Esophagus muscularis mucosa (tissue), 4 donors: ENCODE data around the gene PCCB. TPM values are rescaled to one million over a fixed set of nuclear protein-coding genes. Genes with fewer than 3 reads are reported as not detected.

ENCODE experiments used
- DNase-seq: peaks from one replicate; pipeline ENCODE4 v3.0.0-alpha.2; 2017; ENCODE audit errors: extremely low spot score
- H3K27ac ChIP-seq, 4 donors: fragments of 200-600 bp; sonication (generic); replicated peaks in 1 of 4; 1 replicate in 3 of 4; 2 replicates in 1 of 4; pipeline ENCODE4 v1.5.1; 2016 to 2019; ENCODE audit warnings: mild to moderate bottlenecking in 1 of 4
- H3K27me3 ChIP-seq, 4 donors: fragments of 200-600 bp; sonication (generic); one replicate each; pipeline versions ENCODE4 v1.5.1 to v1.6.0; 2016 to 2019
- H3K36me3 ChIP-seq, 4 donors: fragments of 200-600 bp; sonication (generic); one replicate each; pipeline ENCODE4 v1.5.1; 2016 to 2019
- H3K4me1 ChIP-seq, 4 donors: fragments of 200-600 bp; sonication (generic); one replicate each; pipeline ENCODE4 v1.5.1; 2016 to 2019
- H3K4me3 ChIP-seq, 4 donors: fragments of 200-600 bp; sonication (generic); 1 replicate in 2 of 4; 2 replicates in 2 of 4; pipeline ENCODE4 v1.5.1; 2016 to 2019; ENCODE audit warnings: mild to moderate bottlenecking in 4 of 4, moderate library complexity in 1 of 4
- H3K9me3 ChIP-seq, 4 donors: fragments of 200-600 bp; sonication (generic); 1 replicate in 3 of 4; 2 replicates in 1 of 4; pipeline ENCODE4 v1.5.1; 2016 to 2019
- EP300 ChIP-seq: sonication (generic); formaldehyde crosslinking; IDR thresholded peaks from one replicate; pipeline ENCODE4 v1.6.1; 2017; ENCODE audit warnings: antibody characterized with exemption
- POLR2A ChIP-seq: fragments of 450-650 bp; IDR thresholded peaks from one replicate; pipeline ENCODE4 v1.6.1; 2017; ENCODE audit warnings: antibody characterized with exemption, moderate library complexity, mild to moderate bottlenecking, low read depth
- POLR2AphosphoS5 ChIP-seq, 2 donors: sonication (generic); formaldehyde crosslinking; IDR thresholded peaks; one replicate each; pipeline ENCODE4 v1.6.1; 2017; ENCODE audit warnings: antibody characterized with exemption in 2 of 2
- WGBS: methylation state at CpG from one replicate; pipeline ENCODE4 v1.1.5; 2018; 5-methylcytosine and 5-hydroxymethylcytosine counted together
- intact Hi-C: fragments of 100-400 bp; cut with DNase I; formaldehyde crosslinking; loops from one replicate; pipeline ENCODE4 v1.15.1; 2023
- total RNA-seq, 4 donors: library from RNA; depleted of rRNA; stranded (reverse); fragments of >200 nt; gene quantifications; one replicate each; pipeline versions ENCODE4 v1.1.0 to v1.2.1, GENCODE V29; 2016
- TF ChIP-seq, protein P1 (sequence below), 3 experiments: fragments of 200-600 bp in 2 of 3; fragments of 450-650 bp in 1 of 3; sonication (generic) in 2 of 3; IDR thresholded peaks; one replicate each; pipeline ENCODE4 v1.5.1; 2017 to 2019; ENCODE audit warnings: antibody characterized with exemption in 3 of 3, mild to moderate bottlenecking in 2 of 3, moderate library complexity in 1 of 3

PCCB gene
- total RNA-seq, 4 donors from 2014 or later: 25.8 to 35.6 (median 31.4) TPM

GRCh38 chr3:136247855-136248590, 2.1 kb upstream of the PCCB start:
- no peak for TF ChIP-seq POLR2AphosphoS5 (IDR thresholded peaks at IDR 0.05)
- 93% methylated on average over 4 of the region's 4 CpGs for WGBS
- no peaks in the 10 kb centered on the region for H3K27me3 ChIP-seq
- no peaks in the 10 kb centered on the region for H3K9me3 ChIP-seq
- peaks cover 20 to 22% (median 21%) of the 10 kb centered on the region in 4 donors for H3K4me1 ChIP-seq
- H3K36me3 ChIP-seq: no peaks in the 10 kb centered on the region
- intact Hi-C loops: no loop called here
- H3K27ac ChIP-seq: no peak overlapping the region
- DNase-seq: no peak
- H3K4me3 ChIP-seq: no peak overlapping the region

GRCh38 chr3:136249091-136249490, 1.0 kb upstream of the PCCB start:
- Histone ChIP-seq H3K27me3 (no peaks in the 10 kb centered on the region), H3K27ac (no peak overlapping the region), H3K9me3 (no peaks in the 10 kb centered on the region), H3K4me1 (peaks cover 20 to 22% (median 21%) of the 10 kb centered on the region in 4 donors), H3K4me3 (no peak overlapping the region), H3K36me3 (no peaks in the 10 kb centered on the region)
- whole genome bisulfite sequencing: 98% methylated on average over 3 of the region's 3 CpGs
- TF ChIP-seq EP300 (no peak), POLR2AphosphoS5 (IDR thresholded peaks at IDR 0.05) (no peak)
- DNase-seq: no peak
- intact Hi-C loops: no loop called here

GRCh38 chr3:136249593-136249992, 547 bp upstream of the PCCB start:
- H3K36me3 ChIP-seq: no peaks in the 10 kb centered on the region
- H3K27ac ChIP-seq: peak overlapping the region; percentile 87 to 94 (median 92)
- intact Hi-C loops: no loop called here
- DNase-seq: no peak
- H3K4me3 ChIP-seq: peak overlapping the region; percentile 65 to 87 (median 73)
- H3K27me3 ChIP-seq: no peaks in the 10 kb centered on the region
- no peak for TF ChIP-seq POLR2A
- TF ChIP-seq, protein P1, sequence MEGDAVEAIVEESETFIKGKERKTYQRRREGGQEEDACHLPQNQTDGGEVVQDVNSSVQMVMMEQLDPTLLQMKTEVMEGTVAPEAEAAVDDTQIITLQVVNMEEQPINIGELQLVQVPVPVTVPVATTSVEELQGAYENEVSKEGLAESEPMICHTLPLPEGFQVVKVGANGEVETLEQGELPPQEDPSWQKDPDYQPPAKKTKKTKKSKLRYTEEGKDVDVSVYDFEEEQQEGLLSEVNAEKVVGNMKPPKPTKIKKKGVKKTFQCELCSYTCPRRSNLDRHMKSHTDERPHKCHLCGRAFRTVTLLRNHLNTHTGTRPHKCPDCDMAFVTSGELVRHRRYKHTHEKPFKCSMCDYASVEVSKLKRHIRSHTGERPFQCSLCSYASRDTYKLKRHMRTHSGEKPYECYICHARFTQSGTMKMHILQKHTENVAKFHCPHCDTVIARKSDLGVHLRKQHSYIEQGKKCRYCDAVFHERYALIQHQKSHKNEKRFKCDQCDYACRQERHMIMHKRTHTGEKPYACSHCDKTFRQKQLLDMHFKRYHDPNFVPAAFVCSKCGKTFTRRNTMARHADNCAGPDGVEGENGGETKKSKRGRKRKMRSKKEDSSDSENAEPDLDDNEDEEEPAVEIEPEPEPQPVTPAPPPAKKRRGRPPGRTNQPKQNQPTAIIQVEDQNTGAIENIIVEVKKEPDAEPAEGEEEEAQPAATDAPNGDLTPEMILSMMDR (IDR thresholded peaks at IDR 0.05): no peak
- TF ChIP-seq EP300: no peak
- no peak for TF ChIP-seq POLR2AphosphoS5 (IDR thresholded peaks at IDR 0.05)
- H3K9me3 ChIP-seq: no peaks in the 10 kb centered on the region
- WGBS: 85% methylated on average over 6 of the region's 6 CpGs
- peaks cover 20 to 22% (median 21%) of the 10 kb centered on the region in 4 donors for H3K4me1 ChIP-seq

DNA sequence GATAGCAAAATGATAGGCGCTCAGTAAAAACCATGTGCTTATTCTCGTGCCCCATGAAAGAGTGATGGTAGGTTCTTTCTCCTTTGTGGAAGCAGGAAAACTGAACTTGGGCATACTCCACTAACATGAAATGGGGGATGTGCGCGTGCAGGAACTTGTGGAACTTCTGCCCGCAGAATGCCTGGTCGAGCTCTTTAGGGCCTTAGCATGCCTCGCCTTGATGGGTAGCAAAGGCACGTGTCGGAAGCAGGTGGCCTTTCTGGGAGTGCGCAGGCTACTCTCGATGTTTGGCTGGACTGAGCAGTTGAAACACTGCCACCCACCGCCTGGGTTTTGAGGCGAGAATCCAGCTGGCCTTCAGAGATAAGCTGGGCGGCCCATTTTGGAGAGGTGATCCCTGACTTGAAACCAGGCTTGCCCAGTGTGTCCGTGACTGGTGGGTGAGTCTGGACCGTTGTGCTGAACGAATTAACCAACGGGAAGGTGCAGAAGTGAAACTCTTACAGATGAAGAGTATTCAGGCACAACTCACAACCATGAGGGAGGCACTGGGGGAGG, 842 bp downstream of the PCCB start:
- Histone ChIP-seq H3K4me1 (peaks cover 20 to 22% (median 21%) of the 10 kb centered on the region in 4 donors), H3K9me3 (no peaks in the 10 kb centered on the region), H3K36me3 (peaks cover 5% of the 10 kb centered on the region in 4 donors), H3K27ac (peak overlapping the region; percentile 87 to 94 (median 92)), H3K27me3 (no peaks in the 10 kb centered on the region), H3K4me3 (peak overlapping the region; percentile 65 to 87 (median 73))
- WGBS: 11% methylated on average over 15 of the region's 18 CpGs
- no peak for DNase-seq
- intact Hi-C loops: loop anchor here (2.0 to 10.0 kb wide), 3 partner anchors 56 to 504 kb away; partner anchors contain the start of gene STAG1
- TF ChIP-seq EP300 (no peak), POLR2A (no peak), POLR2AphosphoS5 (IDR thresholded peaks at IDR 0.05) (peak in 1 of 2 donors; percentile 37)
- TF ChIP-seq, protein P1 (IDR thresholded peaks at IDR 0.05): peak in 2 of 3 experiments; percentile 15 to 24

DNA sequence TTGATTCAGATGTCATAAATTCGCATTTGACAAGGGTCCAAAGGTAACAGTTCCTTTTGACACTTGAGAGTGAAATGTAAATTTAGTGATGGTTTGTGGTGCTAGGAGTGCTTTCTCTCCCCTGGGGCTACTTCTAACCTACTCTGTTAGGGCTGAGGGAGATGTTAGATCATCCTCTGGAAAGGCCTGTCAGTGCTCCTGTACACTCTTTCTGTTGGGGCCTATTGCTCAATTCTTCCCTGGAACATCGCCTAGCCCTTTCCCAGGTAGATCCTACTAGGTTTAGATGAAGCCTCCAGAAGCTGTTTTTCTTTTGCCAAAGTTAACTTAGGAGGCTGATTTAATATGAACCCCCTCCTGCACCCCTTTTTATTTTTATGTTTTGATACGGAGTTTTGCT, 1.4 kb downstream of the PCCB start:
- H3K27me3 ChIP-seq: no peaks in the 10 kb centered on the region
- H3K4me1 ChIP-seq: peaks cover 20 to 22% (median 21%) of the 10 kb centered on the region in 4 donors
- peaks cover 10% of the 10 kb centered on the region in 4 donors for H3K36me3 ChIP-seq
- H3K9me3 ChIP-seq: no peaks in the 10 kb centered on the region
- TF ChIP-seq POLR2AphosphoS5 (IDR thresholded peaks at IDR 0.05) (no peak), EP300 (no peak), POLR2A (no peak)
- TF ChIP-seq, protein P1 (IDR thresholded peaks at IDR 0.05): no peak
- intact Hi-C loops: loop anchor here (2.0 to 10.0 kb wide), 3 partner anchors 57 to 503 kb away; partner anchors contain the start of gene STAG1
- peak overlapping the region; percentile 87 to 94 (median 92) for H3K27ac ChIP-seq
- H3K4me3 ChIP-seq: peak overlapping the region in 2 of 4 donors; percentile 65 to 72
- WGBS: 79% methylated on average over 3 of the region's 3 CpGs
- DNase-seq: no peak
